Activated CD8-positive, alpha-beta T cell treated with anti-CD3 and anti-CD28 coated beads for 36 hours (primary cell): ENCODE measurements around the gene SSTR3. TPM values are rescaled to one million over a fixed set of nuclear protein-coding genes. Genes with fewer than 3 reads are reported as not detected.

Experiments used
- ATAC-seq: fragments of 200-7000 bp; cut with Tn5 transposase; one replicate; pipeline ENCODE4 v1.10.0; 2021; ENCODE audit warnings: mild to moderate bottlenecking, moderate library complexity
- CTCF ChIA-PET: fragments of 350-600 bp; sonication (Branson Sonifier 250); formaldehyde crosslinking; loops from one replicate; lab custom pipeline; 2021; ENCODE audit warnings: antibody characterized with exemption; lab: Charles Lee
- POLR2A ChIA-PET: fragments of 350-600 bp; sonication (Branson Sonifier 250); formaldehyde crosslinking; loops from one replicate; lab custom pipeline; 2021; ENCODE audit warnings: antibody characterized with exemption; lab: Charles Lee
- DNase-seq: peaks from one replicate; pipeline ENCODE4 v3.0.0-alpha.2; 2020
- H3K27ac Mint-ChIP-seq: one replicate; pipeline ENCODE4 v1.8.0; 2021; ENCODE audit warnings: mild to moderate bottlenecking, mixed read lengths
- H3K27me3 Mint-ChIP-seq: one replicate; pipeline ENCODE4 v1.8.0; 2021; ENCODE audit warnings: mixed read lengths
- H3K36me3 Mint-ChIP-seq: one replicate; pipeline ENCODE4 v1.8.0; 2021; ENCODE audit warnings: low read depth, mixed read lengths
- H3K4me1 Mint-ChIP-seq: one replicate; pipeline ENCODE4 v1.8.0; 2021; ENCODE audit warnings: low read depth, mixed read lengths
- H3K4me3 Mint-ChIP-seq: one replicate; pipeline ENCODE4 v1.8.0; 2021; ENCODE audit warnings: mild to moderate bottlenecking, moderate library complexity, mixed read lengths
- H3K9me3 Mint-ChIP-seq: one replicate; pipeline ENCODE4 v1.8.0; 2021; ENCODE audit warnings: mixed read lengths
- intact Hi-C: fragments of 100-400 bp; cut with micrococcal nuclease; formaldehyde crosslinking; loops from one replicate; pipeline ENCODE4 v1.10.0; 2022
- total RNA-seq, 2 experiments: library from RNA; stranded (reverse); gene quantifications; one replicate each; pipeline ENCODE4 v1.2.3, GENCODE V29; 2021
- TF ChIP-seq, protein P1 (sequence below): fragments of 200-600 bp; IDR thresholded peaks from one replicate; pipeline ENCODE4 v1.8.0; 2022; ENCODE audit warnings: antibody characterized with exemption, mild to moderate bottlenecking

SSTR3 gene
- total RNA-seq, 2 experiments from 2014 or later = 7.9 to 8.5 TPM

GRCh38 chr22:37199760-37200108, 12.5 kb downstream of the SSTR3 start:
- H3K27ac Mint-ChIP-seq = peak overlapping the region; percentile 79
- TF ChIP-seq, protein P1, sequence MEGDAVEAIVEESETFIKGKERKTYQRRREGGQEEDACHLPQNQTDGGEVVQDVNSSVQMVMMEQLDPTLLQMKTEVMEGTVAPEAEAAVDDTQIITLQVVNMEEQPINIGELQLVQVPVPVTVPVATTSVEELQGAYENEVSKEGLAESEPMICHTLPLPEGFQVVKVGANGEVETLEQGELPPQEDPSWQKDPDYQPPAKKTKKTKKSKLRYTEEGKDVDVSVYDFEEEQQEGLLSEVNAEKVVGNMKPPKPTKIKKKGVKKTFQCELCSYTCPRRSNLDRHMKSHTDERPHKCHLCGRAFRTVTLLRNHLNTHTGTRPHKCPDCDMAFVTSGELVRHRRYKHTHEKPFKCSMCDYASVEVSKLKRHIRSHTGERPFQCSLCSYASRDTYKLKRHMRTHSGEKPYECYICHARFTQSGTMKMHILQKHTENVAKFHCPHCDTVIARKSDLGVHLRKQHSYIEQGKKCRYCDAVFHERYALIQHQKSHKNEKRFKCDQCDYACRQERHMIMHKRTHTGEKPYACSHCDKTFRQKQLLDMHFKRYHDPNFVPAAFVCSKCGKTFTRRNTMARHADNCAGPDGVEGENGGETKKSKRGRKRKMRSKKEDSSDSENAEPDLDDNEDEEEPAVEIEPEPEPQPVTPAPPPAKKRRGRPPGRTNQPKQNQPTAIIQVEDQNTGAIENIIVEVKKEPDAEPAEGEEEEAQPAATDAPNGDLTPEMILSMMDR = no peak
- ATAC-seq (peak; percentile 6), DNase-seq (no peak)
- no peaks in the 10 kb centered on the region for H3K27me3 Mint-ChIP-seq
- H3K4me1 Mint-ChIP-seq = peaks cover 68% of the 10 kb centered on the region
- no peaks in the 10 kb centered on the region for H3K9me3 Mint-ChIP-seq
- ChIA-PET POLR2A (interaction anchor here (0.7 to 3.8 kb wide), 18 partner anchors 9 to 124 kb away, joined by 3 to 18 read pairs (median 4); partner anchors contain the start of gene IL2RB), CTCF (interaction anchor here (0.7 to 5.6 kb wide), 52 partner anchors 9 to 418 kb away, joined by 3 to 102 read pairs (median 5); partner anchors contain the start of genes C1QTNF6, IL2RB, KCTD17 and MFNG)
- H3K36me3 Mint-ChIP-seq = peaks cover 3% of the 10 kb centered on the region
- H3K4me3 Mint-ChIP-seq = peak overlapping the region; percentile 86
- intact Hi-C loops = loop anchor here (2.0 to 10.0 kb wide), 3 partner anchors 33 to 121 kb away; partner anchors contain the start of gene IL2RB

DNA sequence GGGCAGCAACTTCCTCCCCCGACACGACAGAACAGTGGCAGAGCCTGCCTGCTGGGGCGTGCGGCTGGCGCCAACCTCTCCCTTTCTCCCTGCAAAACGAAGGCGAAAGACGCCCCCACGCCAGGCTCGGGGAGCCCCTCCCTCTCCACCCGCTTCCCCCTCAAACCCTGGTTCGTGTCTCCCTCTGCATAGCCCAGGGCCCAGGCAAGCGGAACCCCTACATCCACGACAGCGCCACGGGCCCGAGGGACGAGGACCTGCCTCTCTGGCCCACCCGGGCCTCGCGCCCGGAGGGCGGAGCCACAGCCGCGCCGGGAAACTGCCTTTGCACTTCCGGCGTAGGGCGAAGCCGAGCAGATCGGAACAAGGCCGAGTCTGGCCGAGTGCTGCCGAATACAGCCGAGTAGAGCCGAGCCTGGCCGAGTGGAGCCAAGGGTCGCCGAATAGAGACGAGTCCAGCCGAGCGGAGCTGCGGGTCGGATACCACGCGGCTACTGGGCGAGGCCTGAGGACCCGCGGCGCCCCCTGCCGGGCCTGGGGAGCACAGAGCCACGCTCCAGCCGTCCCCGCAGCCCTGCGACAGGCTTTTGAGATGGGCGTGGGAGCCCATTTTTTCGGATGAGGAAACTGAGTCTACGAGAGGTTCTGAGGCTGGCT, 13.0 kb downstream of the SSTR3 start:
- TF ChIP-seq, protein P1 = peak; percentile 85
- Mint-ChIP-seq H3K27me3 (no peaks in the 10 kb centered on the region), H3K27ac (peak overlapping the region; percentile 98), H3K4me1 (peaks cover 70% of the 10 kb centered on the region), H3K36me3 (peaks cover 3% of the 10 kb centered on the region), H3K4me3 (peak overlapping the region; percentile 86), H3K9me3 (no peaks in the 10 kb centered on the region)
- DNase-seq = peak; percentile 100
- ChIA-PET CTCF (interaction anchor here (0.7 to 5.6 kb wide), 54 partner anchors 9 to 417 kb away, joined by 3 to 102 read pairs (median 5); partner anchors contain the start of genes C1QTNF6, IL2RB, KCTD17 and MFNG), POLR2A (interaction anchor here (0.7 to 3.8 kb wide), 19 partner anchors 10 to 124 kb away, joined by 3 to 18 read pairs (median 4); partner anchors contain the start of gene IL2RB)
- peak; percentile 96 for ATAC-seq
- intact Hi-C loops = loop anchor here (2.0 to 10.0 kb wide), 3 partner anchors 32 to 120 kb away; partner anchors contain the start of gene IL2RB

- TF ChIP-seq, protein P1 = peak; percentile 90
- ChIA-PET CTCF (interaction anchor here (0.6 to 5.6 kb wide), 54 partner anchors 9 to 417 kb away, joined by 3 to 102 read pairs (median 5); partner anchors contain the start of genes IL2RB, KCTD17 and RAC2), POLR2A (interaction anchor here (0.8 to 3.8 kb wide), 19 partner anchors 9 to 152 kb away, joined by 3 to 18 read pairs (median 7); partner anchors contain the start of genes IL2RB and RAC2)
- peaks cover 77% of the 10 kb centered on the region for H3K4me1 Mint-ChIP-seq
- peak overlapping the region; percentile 86 for H3K4me3 Mint-ChIP-seq
- no peaks in the 10 kb centered on the region for H3K9me3 Mint-ChIP-seq
- H3K27ac Mint-ChIP-seq = peak overlapping the region; percentile 98
- no peaks in the 10 kb centered on the region for H3K27me3 Mint-ChIP-seq
- DNase-seq = peak; percentile 96
- peak; percentile 18 for ATAC-seq
- peaks cover 5% of the 10 kb centered on the region for H3K36me3 Mint-ChIP-seq
- intact Hi-C loops = loop anchor here (2.0 to 10.0 kb wide), 3 partner anchors 32 to 120 kb away; partner anchors contain the start of gene IL2RB
These were observed 13.8 kb downstream of the SSTR3 start for GRCh38 chr22:37198258-37199102.

GRCh38 chr22:37197451-37198257, 14.6 kb downstream of the SSTR3 start:
- TF ChIP-seq, protein P1 = no peak
- peaks cover 5% of the 10 kb centered on the region for H3K36me3 Mint-ChIP-seq
- DNase-seq = peak; percentile 39
- H3K27me3 Mint-ChIP-seq = no peaks in the 10 kb centered on the region
- POLR2A ChIA-PET = interaction anchor here (0.6 to 3.8 kb wide), 16 partner anchors 8 to 151 kb away, joined by 3 to 18 read pairs (median 5); partner anchors contain the start of genes IL2RB and RAC2
- H3K27ac Mint-ChIP-seq = peak overlapping the region; percentile 98
- no peak for ATAC-seq
- H3K4me3 Mint-ChIP-seq = peak overlapping the region; percentile 86
- peaks cover 2% of the 10 kb centered on the region for H3K9me3 Mint-ChIP-seq
- CTCF ChIA-PET = interaction anchor here (0.6 to 5.6 kb wide), 26 partner anchors 8 to 253 kb away, joined by 3 to 102 read pairs (median 5); partner anchors contain the start of gene IL2RB
- intact Hi-C loops = loop anchor here (2.0 to 10.0 kb wide), 3 partner anchors 31 to 119 kb away; partner anchors contain the start of gene IL2RB
- H3K4me1 Mint-ChIP-seq = peaks cover 79% of the 10 kb centered on the region
